Measurements from ENCODE around the gene PHC2.

The PHC2 gene

GRCh38 chr1:33323663-33324477, 107.0 kb downstream of the PHC2 start:
- H3K9ac ChIP-seq (ENCODE audit: low read length) = no peak overlapping the region
- no peaks in the 10 kb centered on the region for H3K27me3 ChIP-seq (ENCODE audit: insufficient read depth, low read length)
- peaks cover 21% of the 10 kb centered on the region; the same call in 1 of the 2 replicates for H3K36me3 ChIP-seq (ENCODE audit: insufficient read depth, low read length)
- no peak overlapping the region for H2AFZ ChIP-seq (ENCODE audit: low read length)
- no peaks in the 10 kb centered on the region for H3K79me2 ChIP-seq (ENCODE audit: insufficient read depth, low read length)
- no peak overlapping the region for H3K27ac ChIP-seq (ENCODE audit: low read depth, low read length, poor library complexity, severe bottlenecking)
- H3K4me3 ChIP-seq (ENCODE audit: low read depth, low read length, poor library complexity, severe bottlenecking) = no peak overlapping the region
- no peak for TF ChIP-seq CTCF (IDR thresholded peaks at IDR 0.05; ENCODE audit: low read length)
- no peak for TF ChIP-seq EZH2 (IDR thresholded peaks at IDR 0.05; ENCODE audit: borderline replicate concordance, low read length)
- H3K9me3 ChIP-seq (ENCODE audit: low read length) = no peaks in the 10 kb centered on the region
- H3F3A ChIP-seq (ENCODE audit: insufficient read depth, low read length) = no peaks in the 10 kb centered on the region
- H3K4me2 ChIP-seq (ENCODE audit: low read length) = no peak overlapping the region
- no peaks in the 10 kb centered on the region for H3K9me2 ChIP-seq (ENCODE audit: low read depth, low read length)
- H4K20me1 ChIP-seq (ENCODE audit: insufficient read depth, low read length) = no peaks in the 10 kb centered on the region
- H3K4me1 ChIP-seq (ENCODE audit: insufficient read depth, low read length, severe bottlenecking) = peaks cover 7% of the 10 kb centered on the region

GRCh38 chr1:33322870-33323585, 107.9 kb downstream of the PHC2 start:
- Histone ChIP-seq H3K36me3 (ENCODE audit: insufficient read depth, low read length) (peaks cover 21% of the 10 kb centered on the region; the same call in 1 of the 2 replicates), H3K4me1 (ENCODE audit: insufficient read depth, low read length, severe bottlenecking) (peaks cover 7% of the 10 kb centered on the region), H3K9me3 (ENCODE audit: low read length) (no peaks in the 10 kb centered on the region), H3K9ac (ENCODE audit: low read length) (no peak overlapping the region), H2AFZ (ENCODE audit: low read length) (no peak overlapping the region), H3K27ac (ENCODE audit: low read depth, low read length, poor library complexity, severe bottlenecking) (no peak overlapping the region), H3K79me2 (ENCODE audit: insufficient read depth, low read length) (no peaks in the 10 kb centered on the region), H3F3A (ENCODE audit: insufficient read depth, low read length) (no peaks in the 10 kb centered on the region), H3K4me2 (ENCODE audit: low read length) (no peak overlapping the region), H4K20me1 (ENCODE audit: insufficient read depth, low read length) (no peaks in the 10 kb centered on the region), H3K4me3 (ENCODE audit: low read depth, low read length, poor library complexity, severe bottlenecking) (no peak overlapping the region), H3K27me3 (ENCODE audit: insufficient read depth, low read length) (no peaks in the 10 kb centered on the region), H3K9me2 (ENCODE audit: low read depth, low read length) (no peaks in the 10 kb centered on the region)
- no peak for TF ChIP-seq CTCF (IDR thresholded peaks at IDR 0.05; ENCODE audit: low read length)
- TF ChIP-seq EZH2 (IDR thresholded peaks at IDR 0.05; ENCODE audit: borderline replicate concordance, low read length) = no peak

- Histone ChIP-seq H3K4me3 (ENCODE audit: low read depth, low read length, poor library complexity, severe bottlenecking) (no peak overlapping the region), H3K9me3 (ENCODE audit: low read length) (no peaks in the 10 kb centered on the region), H3K4me1 (ENCODE audit: insufficient read depth, low read length, severe bottlenecking) (peaks cover 7% of the 10 kb centered on the region), H3K9me2 (ENCODE audit: low read depth, low read length) (no peaks in the 10 kb centered on the region), H4K20me1 (ENCODE audit: insufficient read depth, low read length) (no peaks in the 10 kb centered on the region), H2AFZ (ENCODE audit: low read length) (no peak overlapping the region), H3K9ac (ENCODE audit: low read length) (no peak overlapping the region), H3K4me2 (ENCODE audit: low read length) (no peak overlapping the region), H3K36me3 (ENCODE audit: insufficient read depth, low read length) (peaks cover 16% of the 10 kb centered on the region; the same call in 1 of the 2 replicates), H3F3A (ENCODE audit: insufficient read depth, low read length) (no peaks in the 10 kb centered on the region), H3K27ac (ENCODE audit: low read depth, low read length, poor library complexity, severe bottlenecking) (no peak overlapping the region), H3K27me3 (ENCODE audit: insufficient read depth, low read length) (no peaks in the 10 kb centered on the region), H3K79me2 (ENCODE audit: insufficient read depth, low read length) (no peaks in the 10 kb centered on the region)
- TF ChIP-seq EZH2 (IDR thresholded peaks at IDR 0.05; ENCODE audit: borderline replicate concordance, low read length) (no peak), CTCF (IDR thresholded peaks at IDR 0.05; ENCODE audit: low read length) (no peak)
These were observed 108.8 kb downstream of the PHC2 start for GRCh38 chr1:33322109-33322508.
